HG02588 (cell line): ENCODE data around the gene LGR6.
"Not testable (repeated sequence)": the region's sequence is repeated elsewhere in the genome, so short reads cannot be mapped to it uniquely, and the experiment has no call there.

Experiments used
- ATAC-seq: cut with Tn5 transposase; IDR thresholded peaks from one replicate; pipeline ENCODE4 v1.9.1; 2021; ENCODE audit warnings: mild to moderate bottlenecking, moderate library complexity; ENCODE audit not compliant: unreplicated experiment

Gene LGR6

DNA sequence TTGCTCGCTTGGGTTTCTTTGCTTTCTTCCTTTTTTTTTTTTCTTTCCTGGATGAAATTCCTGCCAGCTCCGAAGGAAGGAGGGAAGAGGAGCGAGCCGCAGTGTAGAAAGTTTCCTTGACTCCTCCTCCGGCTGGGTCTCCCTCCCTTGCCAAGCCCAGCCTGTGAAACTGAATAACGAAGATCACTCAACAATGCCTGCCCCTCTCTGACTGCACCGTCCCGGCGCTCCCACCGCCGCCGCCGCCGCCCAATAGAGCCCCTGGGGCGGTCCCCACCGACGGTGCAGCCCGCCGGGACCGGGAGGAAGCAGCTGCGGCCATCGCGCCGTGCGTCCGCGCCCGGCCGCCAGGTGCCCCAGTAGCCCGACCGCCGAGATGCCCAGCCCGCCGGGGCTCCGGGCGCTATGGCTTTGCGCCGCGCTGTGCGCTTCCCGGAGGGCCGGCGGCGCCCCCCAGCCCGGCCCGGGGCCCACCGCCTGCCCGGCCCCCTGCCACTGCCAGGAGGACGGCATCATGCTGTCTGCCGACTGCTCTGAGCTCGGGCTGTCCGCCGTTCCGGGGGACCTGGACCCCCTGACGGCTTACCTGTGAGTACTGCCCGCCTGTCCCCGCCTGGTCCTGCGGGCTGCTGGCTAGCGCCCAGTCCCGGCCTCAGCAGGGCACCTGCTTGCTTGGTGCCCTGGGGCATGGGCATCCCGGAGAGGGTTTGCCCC lies at the start of gene LGR6:
Gene LGR6 (plus strand): TSS at position 186 of the 714 bp plus-strand sequence. CDS start 191 bp downstream, at position 377.
- ATAC-seq, result no peak

GRCh38 chr1:202144402-202145067 lies 49.1 kb upstream of the LGR6 start, which contains the start of gene ARL8A:
Gene ARL8A (minus strand): TSS chr1:202144737. CDS start chr1:202144572, 165 bp downstream.
- peak; percentile 56 for ATAC-seq

GRCh38 chr1:202145068-202145743 lies 48.4 kb upstream of the LGR6 start:
- ATAC-seq, result no peak

GRCh38 chr1:202145744-202146140 lies 47.9 kb upstream of the LGR6 start:
- not testable (repeated sequence) for ATAC-seq

DNA sequence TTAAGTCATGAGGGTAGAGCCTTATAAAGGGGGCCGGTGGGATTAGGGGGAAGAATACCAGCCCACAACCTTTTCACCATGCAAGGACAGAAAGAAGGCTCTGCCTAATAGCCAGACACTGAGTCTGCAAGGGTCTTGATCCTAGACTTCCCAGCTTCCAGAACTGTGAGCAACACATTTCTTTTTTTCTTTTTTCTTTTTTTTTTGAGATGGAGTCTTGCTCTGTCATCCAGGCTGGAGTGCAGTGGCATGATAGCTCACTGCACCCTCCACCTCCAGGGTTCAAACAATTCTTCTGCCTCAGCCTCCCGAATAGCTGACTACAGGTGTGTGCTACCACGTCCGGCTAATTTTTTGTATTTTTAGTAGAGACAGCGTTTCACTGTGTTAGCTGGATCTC lies 47.3 kb upstream of the LGR6 start:
- ATAC-seq, result no peak

DNA sequence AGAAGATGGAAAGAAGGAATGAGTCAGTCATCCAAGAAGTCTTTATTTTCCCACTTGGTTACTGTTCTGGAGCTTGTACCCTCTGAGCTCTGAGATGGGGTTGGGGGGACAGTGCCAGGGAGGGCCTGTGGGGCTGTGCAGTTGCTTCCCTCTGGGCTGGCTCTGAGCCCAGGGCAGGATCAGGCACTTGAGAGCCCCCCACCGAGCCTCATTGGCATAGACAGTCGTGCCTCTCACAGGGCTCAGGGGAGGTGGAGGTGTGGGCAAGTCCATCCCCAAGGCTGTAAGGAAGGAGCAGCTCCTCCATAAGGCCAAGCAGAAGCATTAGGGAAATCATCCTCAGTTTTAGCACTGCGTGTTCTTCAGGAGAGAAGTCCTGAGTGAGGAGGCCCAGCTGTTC lies 46.6 kb upstream of the LGR6 start:
- no peak for ATAC-seq

GRCh38 chr1:202148391-202148790 lies 45.2 kb upstream of the LGR6 start:
- ATAC-seq, result no peak

GRCh38 chr1:202149566-202149965 lies 44.0 kb upstream of the LGR6 start:
- ATAC-seq, result no peak

- no peak for ATAC-seq
Observed at GRCh38 chr1:202150187-202150586, 43.4 kb upstream of the LGR6 start.

GRCh38 chr1:202150602-202151001 lies 43.0 kb upstream of the LGR6 start:
- no peak for ATAC-seq

- ATAC-seq, result no peak
Observed at GRCh38 chr1:202151045-202151444, 42.6 kb upstream of the LGR6 start.

GRCh38 chr1:202152399-202152798 lies 41.2 kb upstream of the LGR6 start:
- ATAC-seq, result no peak

- ATAC-seq, result no peak
Observed at GRCh38 chr1:202153284-202153683, 40.3 kb upstream of the LGR6 start.

DNA sequence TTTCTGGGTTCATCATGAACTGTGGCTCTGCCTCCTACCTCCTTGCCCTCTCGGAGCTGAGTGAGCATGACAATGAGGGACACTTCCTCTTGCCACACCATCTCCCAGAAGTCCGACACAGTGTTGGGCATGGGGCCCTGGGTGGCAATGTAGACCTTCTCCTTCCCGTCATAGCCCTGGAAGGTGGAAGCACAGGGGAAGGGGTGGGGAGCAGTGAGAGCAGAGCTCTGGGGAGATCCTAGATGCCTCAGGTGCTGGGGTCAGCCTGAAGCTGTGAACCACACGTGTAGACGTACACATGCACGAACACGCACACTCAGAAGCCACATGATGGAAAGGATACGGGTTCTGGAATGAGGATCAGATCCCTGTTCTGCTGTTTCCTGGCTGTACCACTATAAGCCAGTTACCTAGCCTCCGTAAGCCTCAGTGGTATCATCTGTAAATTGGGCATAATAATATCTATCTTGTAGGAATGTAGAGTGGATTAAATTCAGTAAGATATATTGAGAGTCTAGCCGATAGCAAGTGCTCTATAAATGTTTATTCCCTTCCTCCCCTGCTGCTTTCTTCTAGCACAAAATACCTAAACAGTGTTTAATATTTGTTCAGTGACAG lies 39.3 kb upstream of the LGR6 start:
- ATAC-seq, result no peak

DNA sequence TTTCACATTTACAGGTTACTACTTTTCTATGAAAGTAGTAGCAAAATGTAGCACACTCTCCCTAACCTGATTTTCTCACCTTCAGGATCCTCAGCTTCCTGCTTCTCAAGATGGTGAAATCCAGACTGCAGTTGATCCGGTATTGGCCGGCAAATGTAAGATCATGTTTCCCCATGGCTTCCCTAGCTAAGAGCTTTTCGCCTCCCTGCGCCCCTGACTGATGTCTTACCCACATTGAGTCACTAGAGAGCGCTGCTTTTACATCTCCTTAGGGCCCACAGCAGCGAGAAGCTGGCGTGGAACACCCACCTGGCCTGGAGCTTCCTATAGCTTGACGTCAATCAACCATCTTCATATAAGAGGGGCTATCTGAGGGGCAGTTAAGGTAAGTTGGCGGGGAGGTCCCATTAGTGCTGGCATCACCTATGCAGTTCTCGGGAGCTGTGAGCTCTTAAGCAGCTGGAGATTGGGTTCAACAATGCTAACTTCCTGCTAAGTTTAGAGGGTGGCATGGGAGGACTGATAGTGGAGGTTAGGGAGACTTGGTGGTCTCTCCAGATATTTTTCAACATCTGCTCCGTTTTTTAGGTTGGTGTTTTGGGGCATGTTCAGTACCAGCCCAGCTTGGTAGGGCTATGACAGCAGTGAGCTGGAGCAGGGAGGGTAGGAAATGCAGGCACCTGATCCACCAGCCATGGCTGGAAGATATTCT lies 38.7 kb upstream of the LGR6 start:
- no peak for ATAC-seq

DNA sequence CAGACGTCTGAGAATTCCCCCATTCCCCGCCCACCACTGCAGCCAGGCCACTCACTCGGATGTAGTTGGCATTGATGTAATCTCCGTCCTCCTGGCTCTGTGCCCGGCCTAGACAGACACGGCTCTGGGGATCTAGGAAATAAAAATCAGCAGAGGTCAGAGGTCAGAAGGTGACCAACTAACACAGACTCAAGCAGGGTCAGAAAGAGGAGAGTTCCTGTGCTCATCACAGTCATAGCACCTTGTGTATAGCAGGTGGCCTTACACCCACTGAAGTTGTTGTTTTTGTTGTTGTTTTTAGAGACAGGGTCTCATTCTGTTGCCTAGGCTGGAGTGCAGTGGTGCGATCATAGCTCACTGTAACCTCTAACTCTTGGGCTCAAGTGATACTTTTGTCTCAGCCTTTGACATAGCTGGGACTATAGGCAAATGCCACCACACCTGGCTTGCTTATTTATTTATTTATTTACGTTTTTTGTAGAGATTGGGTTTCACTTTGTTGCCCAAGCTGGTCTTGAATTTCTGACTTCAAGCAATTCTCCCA lies 38.0 kb upstream of the LGR6 start:
- no peak for ATAC-seq

DNA sequence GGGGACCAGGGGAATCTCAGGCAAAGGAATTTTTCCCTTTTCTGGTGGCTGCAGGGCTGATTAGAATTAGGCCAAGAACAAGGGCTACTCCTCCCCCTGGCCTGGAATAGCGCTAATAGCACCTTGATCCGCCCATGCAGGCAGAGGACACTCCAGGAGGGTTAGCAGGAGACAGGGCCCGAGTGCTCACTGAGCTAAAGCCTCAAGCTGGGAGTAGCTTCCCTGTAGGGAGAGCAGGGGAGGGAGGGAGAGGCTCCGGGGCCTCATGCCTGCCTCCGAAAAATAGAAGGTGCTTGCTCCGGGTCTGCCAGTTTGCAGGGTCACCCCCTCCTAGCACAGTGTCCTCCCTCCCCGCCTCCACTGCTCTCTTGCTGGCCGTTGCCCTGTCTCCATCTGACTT lies 37.0 kb upstream of the LGR6 start:
- ATAC-seq, result no peak

- no peak for ATAC-seq
Observed at GRCh38 chr1:202157945-202158344, 35.7 kb upstream of the LGR6 start.

DNA sequence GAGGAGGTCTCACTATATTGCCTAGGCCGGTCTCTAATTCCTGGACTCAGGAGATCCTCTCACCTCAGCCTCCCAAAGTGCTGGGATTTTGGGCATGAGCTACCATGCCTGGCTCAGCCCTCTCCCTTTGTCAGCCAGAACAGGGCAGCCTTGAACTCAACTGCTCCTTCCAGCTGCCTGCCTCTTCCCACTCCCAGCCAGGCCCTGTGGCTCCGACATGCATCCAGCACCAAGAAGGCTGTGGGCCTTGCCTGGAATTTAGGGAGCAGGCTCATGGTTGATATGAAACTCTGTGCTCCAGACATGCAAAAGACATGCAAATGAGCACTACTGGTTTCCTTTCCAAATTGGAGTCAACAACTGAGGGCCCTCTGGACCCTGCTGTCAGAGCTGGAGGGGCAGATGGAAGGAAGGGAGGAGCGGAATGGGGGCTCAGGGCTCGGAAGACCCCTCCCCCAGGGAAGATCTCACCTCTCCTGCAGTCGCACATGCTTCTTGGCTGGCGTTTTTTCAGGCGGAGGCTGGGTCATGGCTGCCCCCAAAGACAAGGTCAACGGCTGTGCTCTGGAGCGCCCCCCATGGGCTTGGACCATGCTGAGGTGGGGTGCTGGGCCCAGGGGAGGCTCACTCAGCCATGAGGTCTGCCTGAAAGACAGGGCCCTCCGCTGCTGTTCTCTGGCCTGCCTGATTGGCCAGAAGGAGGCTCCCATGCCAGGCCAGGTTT lies 34.6 kb upstream of the LGR6 start:
- ATAC-seq, result no peak
